ENCODE data around the gene MINDY2.
A peak's percentile ranks its signal among the peaks of the same experiment; 100 is the strongest.

- TF ChIP-seq FOSL1 (tag; conservative IDR thresholded peaks at IDR 0.05) (no peak), NR0B1 (IDR thresholded peaks at IDR 0.05; ENCODE audit: partially characterized antibody) (no peak), ARID1B (IDR thresholded peaks at IDR 0.05) (peak; percentile 49)
Measured at GRCh38 chr15:58842713-58843396, 71.8 kb downstream of the MINDY2 start.

Data from K562 (cell line).